GM23248 (cell line): ENCODE data around the gene HEATR5B. TPM values are rescaled to one million over a fixed set of nuclear protein-coding genes. Genes with fewer than 3 reads are reported as not detected.
"Not testable (repeated sequence)": the region's sequence is repeated elsewhere in the genome, so short reads cannot be mapped to it uniquely, and the experiment has no call there.

Source experiments
- DNase-seq: peaks from one replicate; pipeline ENCODE4 v3.0.0-alpha.2; 2015
- H2AFZ ChIP-seq: fragments of 200-600 bp; sonication (generic); 2 replicates; pipeline ENCODE4 v1.6.1; 2016; ENCODE audit warnings: antibody characterized with exemption
- H3F3A ChIP-seq: fragments of 200-600 bp; sonication (generic); 2 replicates; pipeline ENCODE4 v1.6.1; 2016; ENCODE audit warnings: mild to moderate bottlenecking, antibody characterized with exemption, mixed run types; ENCODE audit not compliant: insufficient read depth
- H3K27ac ChIP-seq: fragments of 200-600 bp; sonication (generic); 2 replicates; pipeline ENCODE4 v1.5.1; 2016; ENCODE audit warnings: mild to moderate bottlenecking
- H3K27me3 ChIP-seq: fragments of 200-600 bp; sonication (generic); replicated peaks from 2 replicates; pipeline ENCODE4 v1.6.1; 2016; ENCODE audit warnings: mild to moderate bottlenecking; ENCODE audit not compliant: insufficient read depth
- H3K36me3 ChIP-seq: fragments of 200-600 bp; sonication (generic); 2 replicates; pipeline ENCODE4 v1.6.1; 2016; ENCODE audit warnings: low read depth, mild to moderate bottlenecking
- H3K4me1 ChIP-seq: fragments of 200-600 bp; sonication (generic); 2 replicates; pipeline ENCODE4 v1.6.1; 2016; ENCODE audit warnings: mild to moderate bottlenecking; ENCODE audit not compliant: insufficient read depth
- H3K4me2 ChIP-seq: fragments of 200-600 bp; sonication (generic); one replicate; pipeline ENCODE4 v1.6.1; 2016; ENCODE audit warnings: mild to moderate bottlenecking; ENCODE audit not compliant: unreplicated experiment
- H3K4me3 ChIP-seq: fragments of 200-600 bp; sonication (generic); 2 replicates; pipeline ENCODE4 v1.5.1; 2016; ENCODE audit warnings: mild to moderate bottlenecking
- H3K79me2 ChIP-seq: fragments of 200-600 bp; sonication (generic); 2 replicates; pipeline ENCODE4 v1.6.1; 2016; ENCODE audit warnings: mild to moderate bottlenecking; ENCODE audit not compliant: insufficient read depth
- H3K9ac ChIP-seq: fragments of 200-600 bp; sonication (generic); 2 replicates; pipeline ENCODE4 v1.6.1; 2016; ENCODE audit warnings: mild to moderate bottlenecking
- H3K9me2 ChIP-seq: fragments of 200-600 bp; sonication (generic); 2 replicates; pipeline ENCODE4 v1.6.1; 2016; ENCODE audit warnings: mixed run types, mild to moderate bottlenecking, moderate library complexity; ENCODE audit not compliant: insufficient read depth
- H3K9me3 ChIP-seq: fragments of 200-600 bp; sonication (generic); one replicate; pipeline ENCODE4 v1.6.1; 2017; ENCODE audit warnings: low read depth
- H4K20me1 ChIP-seq: fragments of 200-600 bp; sonication (generic); 2 replicates; pipeline ENCODE4 v1.6.0; 2016; ENCODE audit not compliant: insufficient read depth
- EZH2 ChIP-seq: fragments of 200-600 bp; sonication (generic); IDR thresholded peaks from 2 replicates; pipeline ENCODE4 v1.6.1; 2018; ENCODE audit warnings: antibody characterized with exemption, mild to moderate bottlenecking; ENCODE audit not compliant: insufficient read depth, poor library complexity, severe bottlenecking
- EZH2phosphoT487 ChIP-seq: fragments of 200-600 bp; sonication (generic); IDR thresholded peaks from 2 replicates; pipeline ENCODE4 v1.6.1; 2018; ENCODE audit warnings: antibody characterized with exemption, moderate library complexity, mild to moderate bottlenecking, low read depth; ENCODE audit not compliant: insufficient read depth
- WGBS, 2 experiments: methylation state at CpG; one replicate each; pipeline ENCODE4 v1.1.6; 2015 to 2017; ENCODE audit warnings: low lambda C conversion rate in 2 of 2, low coverage in 1 of 2; ENCODE audit errors: missing lambda C conversion rate in 2 of 2; 5-methylcytosine and 5-hydroxymethylcytosine counted together
- in situ Hi-C: fragments of 300-500 bp; cut with MboI; formaldehyde crosslinking; loops from 2 replicates; pipeline ENCODE4 v1.15.0; 2020
- polyA plus RNA-seq: library from polyadenylated mRNA; unstranded; fragments of >200 nt; fragmentation: Nextera tagmentation; extraction: Ambion mirVana; gene quantifications from 2 replicates; pipeline ENCODE4 v1.2.1, GENCODE V29; 2016
- total RNA-seq: library from RNA; depleted of rRNA; stranded (reverse); fragments of >200 nt; shearing (Covaris generic); gene quantifications from 2 replicates; pipeline ENCODE4 v1.2.3, GENCODE V29; 2014

Gene HEATR5B
- total and polyA plus RNA-seq, 2 experiments from 2014 or later: 5.3 to 17.0 TPM

- WGBS, 2 experiments: 49 to 51% methylated on average over 6 of the region's 6 CpGs
- DNase-seq: peak; percentile 47
- no peaks in the 10 kb centered on the region for H3K4me1 ChIP-seq
Measured at GRCh38 chr2:36993841-36994620, 90.1 kb downstream of the HEATR5B start.

GRCh38 chr2:36988008-36988407 is 96.2 kb downstream of the HEATR5B start:
- Histone ChIP-seq H3K36me3 (peaks cover 20% of the 10 kb centered on the region; the same call in 1 of the 2 replicates), H3K79me2 (no peaks in the 10 kb centered on the region), H3K9me2 (no peaks in the 10 kb centered on the region), H2AFZ (no peak overlapping the region), H3K4me3 (no peak overlapping the region), H3K4me1 (no peaks in the 10 kb centered on the region), H3K9me3 (no peaks in the 10 kb centered on the region), H3K27ac (no peak overlapping the region), H3K27me3 (no peaks in the 10 kb centered on the region), H3F3A (no peaks in the 10 kb centered on the region), H3K4me2 (no peak overlapping the region), H3K9ac (no peak overlapping the region), H4K20me1 (no peaks in the 10 kb centered on the region)
- TF ChIP-seq EZH2 (no peak), EZH2phosphoT487 (no peak)
- WGBS, 2 experiments: 96 to 97% methylated on average over 6 of the region's 6 CpGs
- in situ Hi-C loops: no loop called here
- no peak for DNase-seq

More at GRCh38 chr2:36993841-36994620, 90.1 kb downstream of the HEATR5B start:
- Histone ChIP-seq H3K9me3 (no peaks in the 10 kb centered on the region), H3K4me3 (no peak overlapping the region), H3K79me2 (no peaks in the 10 kb centered on the region), H3K4me2 (no peak overlapping the region), H2AFZ (no peak overlapping the region), H3K27ac (no peak overlapping the region; the same call in 1 of the 2 replicates), H3K9ac (no peak overlapping the region), H3K36me3 (peaks cover 17% of the 10 kb centered on the region), H4K20me1 (no peaks in the 10 kb centered on the region), H3K9me2 (no peaks in the 10 kb centered on the region), H3K27me3 (no peaks in the 10 kb centered on the region), H3F3A (peaks cover 4% of the 10 kb centered on the region; the same call in 1 of the 2 replicates)
- no peak for TF ChIP-seq EZH2
- no peak for TF ChIP-seq EZH2phosphoT487
- in situ Hi-C loops: no loop called here

GRCh38 chr2:36982467-36982866 is 101.7 kb downstream of the HEATR5B start:
- H3K27me3 ChIP-seq: no peaks in the 10 kb centered on the region
- H3K9ac ChIP-seq: no peak overlapping the region
- H4K20me1 ChIP-seq: no peaks in the 10 kb centered on the region
- H3K9me2 ChIP-seq: no peaks in the 10 kb centered on the region
- no peaks in the 10 kb centered on the region for H3K9me3 ChIP-seq
- 0 out of 2 replicates have a peak, but pooled peaks cover 9% of the 10 kb centered on the region for H3K36me3 ChIP-seq
- H3K4me2 ChIP-seq: no peak overlapping the region
- no peak overlapping the region for H3K27ac ChIP-seq
- TF ChIP-seq EZH2: no peak
- TF ChIP-seq EZH2phosphoT487: no peak
- 85 to 88% methylated on average over 3 of the region's 3 CpGs for WGBS, 2 experiments
- no peak overlapping the region for H2AFZ ChIP-seq
- DNase-seq: no peak
- no peaks in the 10 kb centered on the region for H3F3A ChIP-seq
- H3K4me3 ChIP-seq: no peak overlapping the region
- no peaks in the 10 kb centered on the region for H3K4me1 ChIP-seq
- H3K79me2 ChIP-seq: no peaks in the 10 kb centered on the region
- in situ Hi-C loops: no loop called here

GRCh38 chr2:36981911-36982310 is 102.3 kb downstream of the HEATR5B start:
- in situ Hi-C loops: no loop called here
- 0 out of 2 replicates have a peak, but pooled peaks cover 9% of the 10 kb centered on the region for H3K36me3 ChIP-seq
- DNase-seq: no peak
- H3K27ac ChIP-seq: no peak overlapping the region
- no peaks in the 10 kb centered on the region for H3K79me2 ChIP-seq
- no peaks in the 10 kb centered on the region for H3K9me2 ChIP-seq
- 98 to 99% methylated on average over 2 of the region's 2 CpGs for WGBS, 2 experiments
- no peaks in the 10 kb centered on the region for H3F3A ChIP-seq
- no peaks in the 10 kb centered on the region for H3K27me3 ChIP-seq
- no peaks in the 10 kb centered on the region for H4K20me1 ChIP-seq
- H2AFZ ChIP-seq: no peak overlapping the region
- H3K9me3 ChIP-seq: no peaks in the 10 kb centered on the region
- H3K4me3 ChIP-seq: no peak overlapping the region
- no peak overlapping the region for H3K9ac ChIP-seq
- TF ChIP-seq EZH2 (no peak), EZH2phosphoT487 (no peak)
- no peak overlapping the region for H3K4me2 ChIP-seq
- H3K4me1 ChIP-seq: no peaks in the 10 kb centered on the region

- H3K27ac ChIP-seq, H3K9ac ChIP-seq, H3K4me1 ChIP-seq, H3K4me3 ChIP-seq, H3K9me3 ChIP-seq, H3K79me2 ChIP-seq, H4K20me1 ChIP-seq, in situ Hi-C loops, H3F3A ChIP-seq, H3K9me2 ChIP-seq, H3K4me2 ChIP-seq, H2AFZ ChIP-seq, H3K27me3 ChIP-seq, DNase-seq, H3K36me3 ChIP-seq: not testable (repeated sequence)
- 96 to 98% methylated on average over 3 of the region's 3 CpGs for WGBS, 2 experiments
Measured at GRCh38 chr2:36979007-36979406, 105.2 kb downstream of the HEATR5B start.
